PC-3 (cell line): Measurements from ENCODE around the gene PGS1.

Experiments
- EZH2 ChIP-seq: fragments of 300-600 bp; sonication (generic); IDR thresholded peaks from one replicate; pipeline ENCODE4 v1.6.1; 2017; ENCODE audit warnings: antibody characterized with exemption, mild to moderate bottlenecking, low read length; ENCODE audit not compliant: unreplicated experiment
- TF ChIP-seq, protein P1 (sequence below): fragments of 300-600 bp; sonication (generic); conservative IDR thresholded peaks from 2 replicates; pipeline ENCODE4 v1.5.1; 2017; ENCODE audit warnings: antibody characterized with exemption, low read depth, mild to moderate bottlenecking, low read length

GRCh38 chr17:78469443-78469842, 91.0 kb downstream of the PGS1 start:
- TF ChIP-seq, protein P1, sequence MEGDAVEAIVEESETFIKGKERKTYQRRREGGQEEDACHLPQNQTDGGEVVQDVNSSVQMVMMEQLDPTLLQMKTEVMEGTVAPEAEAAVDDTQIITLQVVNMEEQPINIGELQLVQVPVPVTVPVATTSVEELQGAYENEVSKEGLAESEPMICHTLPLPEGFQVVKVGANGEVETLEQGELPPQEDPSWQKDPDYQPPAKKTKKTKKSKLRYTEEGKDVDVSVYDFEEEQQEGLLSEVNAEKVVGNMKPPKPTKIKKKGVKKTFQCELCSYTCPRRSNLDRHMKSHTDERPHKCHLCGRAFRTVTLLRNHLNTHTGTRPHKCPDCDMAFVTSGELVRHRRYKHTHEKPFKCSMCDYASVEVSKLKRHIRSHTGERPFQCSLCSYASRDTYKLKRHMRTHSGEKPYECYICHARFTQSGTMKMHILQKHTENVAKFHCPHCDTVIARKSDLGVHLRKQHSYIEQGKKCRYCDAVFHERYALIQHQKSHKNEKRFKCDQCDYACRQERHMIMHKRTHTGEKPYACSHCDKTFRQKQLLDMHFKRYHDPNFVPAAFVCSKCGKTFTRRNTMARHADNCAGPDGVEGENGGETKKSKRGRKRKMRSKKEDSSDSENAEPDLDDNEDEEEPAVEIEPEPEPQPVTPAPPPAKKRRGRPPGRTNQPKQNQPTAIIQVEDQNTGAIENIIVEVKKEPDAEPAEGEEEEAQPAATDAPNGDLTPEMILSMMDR: no peak
- TF ChIP-seq EZH2: no peak
